ENCODE measurements around the gene TPPP3. TPM values are rescaled to one million over a fixed set of nuclear protein-coding genes. Genes with fewer than 3 reads are reported as not detected.

Gene TPPP3
- total and polyA plus RNA-seq, 2 donors (not counting 3 experiments of a cell fraction or from before 2014, with no cell fraction given) = 0.33 to 1.3 TPM

DNA sequence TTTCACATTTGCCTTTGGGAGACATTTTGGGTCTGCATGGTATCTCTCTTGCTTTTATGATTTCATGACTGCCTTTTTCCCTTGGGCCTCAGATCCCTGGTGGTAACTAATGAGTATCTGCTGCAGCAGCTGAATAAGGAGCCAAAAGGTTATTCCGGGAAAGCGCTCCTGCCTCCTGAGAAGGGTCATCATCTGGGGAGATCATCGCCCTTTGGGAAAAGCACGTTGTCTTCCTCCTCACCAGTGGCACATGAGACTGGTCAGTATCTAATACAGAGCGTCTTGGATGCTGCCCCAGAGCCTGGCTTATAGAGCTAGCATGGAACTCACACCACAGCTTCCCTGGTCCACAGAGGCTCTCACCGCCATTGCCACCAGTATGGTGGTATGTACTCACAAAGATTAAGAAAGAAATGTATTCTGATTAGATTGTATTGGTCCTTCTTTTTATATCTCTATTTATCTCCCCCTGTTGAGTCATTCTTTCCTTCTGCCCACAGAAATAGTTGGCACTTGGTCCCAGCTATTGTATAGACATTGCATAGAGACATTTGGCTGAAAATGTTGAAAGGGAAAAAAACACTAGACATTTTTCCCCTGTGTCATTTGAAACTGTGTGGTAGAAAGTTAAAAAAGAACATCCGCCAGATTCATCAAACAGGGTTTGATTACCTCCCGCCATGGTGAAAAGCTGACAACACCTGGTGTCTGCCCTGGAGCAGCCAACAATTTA is 8.4 kb downstream of the TPPP3 start:
- peak; percentile 70 for FAIRE-seq
- no TSS peak for BruUV-seq (replicated peaks)

GRCh38 chr16:67383284-67383683 is 10.0 kb downstream of the TPPP3 start:
- Histone ChIP-seq H3K27me3 (ENCODE audit: control insufficient read depth in 2 of 2, insufficient read depth in 2 of 2, low read length in 2 of 2) (no peaks in the 10 kb centered on the region), H3K79me2 (ENCODE audit: control insufficient read depth, insufficient read depth, low read length) (no peaks in the 10 kb centered on the region), H3K4me1 (ENCODE audit: control insufficient read depth, extremely low read depth, insufficient read depth, low read length) (peaks cover 13% of the 10 kb centered on the region), H3K9me1 (replicated peaks; ENCODE audit: control insufficient read depth, extremely low read depth, insufficient read depth, low read length) (no peaks in the 10 kb centered on the region), H4K20me1 (replicated peaks; ENCODE audit: control insufficient read depth, extremely low read depth, insufficient read depth, low read length) (no peaks in the 10 kb centered on the region), H3K9ac (replicated peaks; ENCODE audit: extremely low read depth, insufficient read depth, low read length) (no peak overlapping the region), H3K9me3 (replicated peaks; ENCODE audit: control insufficient read depth, insufficient read depth, low read length) (no peaks in the 10 kb centered on the region), H3K4me2 (ENCODE audit: insufficient read depth, low read length) (no peak overlapping the region), H3K4me3 (replicated peaks in 1 of 3; ENCODE audit: insufficient read depth in 1 of 3, low read depth in 1 of 3, low read length in 3 of 3) (no peak overlapping the region), H2AFZ (ENCODE audit: low read depth, low read length) (no peak overlapping the region), H3K27ac (ENCODE audit: insufficient read depth, low read depth, low read length) (no peak overlapping the region), H3K36me3 (ENCODE audit: control insufficient read depth in 2 of 2, extremely low read depth in 1 of 2, insufficient read depth in 2 of 2, low read length in 2 of 2) (no peaks in the 10 kb centered on the region)
- CTCF ChIA-PET = interaction anchor here (1.3 to 5.3 kb wide), 4 partner anchors 10 to 18 kb away, joined by 5 to 33 read pairs (median 13); partner anchors contain the start of gene TPPP3
- dilution Hi-C loops (cut with MboI; ENCODE audit: extremely low pct_ligation_motif_present, low sequenced_read_pairs) (no loop called here), intact Hi-C loops (cut with micrococcal nuclease) (no loop called here)
- BruUV-seq (replicated peaks) = no TSS peak
- DNase-seq (ENCODE audit: low read depth, low spot score) = no peak
- FAIRE-seq = no peak
- POLR2A ChIA-PET = no interaction called here
- TF ChIP-seq JUN (IDR thresholded peaks at IDR 0.05; ENCODE audit: borderline replicate concordance, insufficient read depth, insufficient read length, low read depth) (no peak), POLR2A (IDR thresholded peaks at IDR 0.05; ENCODE audit: low read depth, low read length) (no peak), FOS (IDR thresholded peaks at IDR 0.05; ENCODE audit: borderline replicate concordance, insufficient read depth, low read length) (no peak), MAX (IDR thresholded peaks at IDR 0.05; ENCODE audit: insufficient read depth, insufficient read length) (no peak), GATA2 (IDR thresholded peaks at IDR 0.05; ENCODE audit: insufficient read depth, insufficient read length, low read depth, low read length) (no peak), EZH2 (IDR thresholded peaks at IDR 0.05; ENCODE audit: borderline replicate concordance, low read depth, low read length, severe bottlenecking) (no peak), CTCF (IDR thresholded peaks at IDR 0.05; ENCODE audit: extremely low read depth in 1 of 2, insufficient read depth in 1 of 2, low read depth in 1 of 2, low read length in 2 of 2) (no peak), POLR2AphosphoS5 (IDR thresholded peaks at IDR 0.05; ENCODE audit: insufficient read depth, low read depth, low read length) (no peak), MYC (IDR thresholded peaks at IDR 0.05; ENCODE audit: low read depth, low read length) (no peak)

More for the DNA sequence above, 8.4 kb downstream of the TPPP3 start:
- Histone ChIP-seq H3K9ac (replicated peaks; ENCODE audit: extremely low read depth, insufficient read depth, low read length) (no peak overlapping the region), H3K79me2 (ENCODE audit: control insufficient read depth, insufficient read depth, low read length) (no peaks in the 10 kb centered on the region), H3K4me1 (ENCODE audit: control insufficient read depth, extremely low read depth, insufficient read depth, low read length) (peaks cover 13% of the 10 kb centered on the region), H2AFZ (ENCODE audit: low read depth, low read length) (no peak overlapping the region), H3K4me2 (ENCODE audit: insufficient read depth, low read length) (no peak overlapping the region), H3K9me3 (replicated peaks; ENCODE audit: control insufficient read depth, insufficient read depth, low read length) (no peaks in the 10 kb centered on the region), H3K36me3 (ENCODE audit: control insufficient read depth in 2 of 2, extremely low read depth in 1 of 2, insufficient read depth in 2 of 2, low read length in 2 of 2) (no peaks in the 10 kb centered on the region), H3K9me1 (replicated peaks; ENCODE audit: control insufficient read depth, extremely low read depth, insufficient read depth, low read length) (no peaks in the 10 kb centered on the region), H3K27ac (ENCODE audit: insufficient read depth, low read depth, low read length) (peak overlapping the region; percentile 13), H3K27me3 (ENCODE audit: control insufficient read depth in 2 of 2, insufficient read depth in 2 of 2, low read length in 2 of 2) (no peaks in the 10 kb centered on the region), H3K4me3 (replicated peaks in 1 of 3; ENCODE audit: insufficient read depth in 1 of 3, low read depth in 1 of 3, low read length in 3 of 3) (no peak overlapping the region), H4K20me1 (replicated peaks; ENCODE audit: control insufficient read depth, extremely low read depth, insufficient read depth, low read length) (no peaks in the 10 kb centered on the region)
- CTCF ChIA-PET = interaction anchor here (1.1 to 5.3 kb wide), 10 partner anchors 8 to 424 kb away, joined by 3 to 33 read pairs (median 4); partner anchors contain the start of genes CES3 and TPPP3
- peak; percentile 85 for DNase-seq (ENCODE audit: low read depth, low spot score)
- POLR2A ChIA-PET = no interaction called here
- peak; percentile 57 for TF ChIP-seq JUN (IDR thresholded peaks at IDR 0.05; ENCODE audit: borderline replicate concordance, insufficient read depth, insufficient read length, low read depth)
- no peak for TF ChIP-seq POLR2AphosphoS5 (IDR thresholded peaks at IDR 0.05; ENCODE audit: insufficient read depth, low read depth, low read length)
- no peak for TF ChIP-seq GATA2 (IDR thresholded peaks at IDR 0.05; ENCODE audit: insufficient read depth, insufficient read length, low read depth, low read length)
- TF ChIP-seq FOS (IDR thresholded peaks at IDR 0.05; ENCODE audit: borderline replicate concordance, insufficient read depth, low read length) = peak; percentile 51
- dilution Hi-C loops (cut with MboI; ENCODE audit: extremely low pct_ligation_motif_present, low sequenced_read_pairs) (no loop called here), intact Hi-C loops (cut with micrococcal nuclease) (no loop called here)

Data from endothelial cell of umbilical vein (primary cell).